HL-60 (cell line): ENCODE measurements around the gene FAF1.
"Not testable (repeated sequence)": the region's sequence is repeated elsewhere in the genome, so short reads cannot be mapped to it uniquely, and the experiment has no call there.

Experiments used
- DNase-seq, 2 experiments: peaks; one replicate each; pipeline ENCODE4 v3.0.0-alpha.2; 2010 to 2020; ENCODE audit warnings: low read depth in 1 of 2, low spot score in 1 of 2
- H3K27ac ChIP-seq: fragments of 250-450 bp; sonication (Bioruptor Pico); replicated peaks from 2 replicates; pipeline ENCODE4 v1.5.1; 2020; ENCODE audit warnings: mild to moderate bottlenecking, moderate library complexity
- H3K27me3 ChIP-seq: fragments of 250-450 bp; sonication (Bioruptor Pico); 2 replicates; pipeline ENCODE4 v1.5.1; 2021; ENCODE audit warnings: mild to moderate bottlenecking, moderate library complexity; ENCODE audit not compliant: insufficient read depth, poor library complexity, severe bottlenecking
- H3K4me3 ChIP-seq: replicated peaks from 2 replicates; pipeline ENCODE4 v1.5.1; 2011; ENCODE audit warnings: mild to moderate bottlenecking, control low read depth, low read length; ENCODE audit not compliant: insufficient read depth
- GABPA ChIP-seq: IDR thresholded peaks from 2 replicates; pipeline ENCODE4 v1.6.1; 2012; ENCODE audit warnings: low read depth
- POLR2AphosphoS5 ChIP-seq: IDR thresholded peaks from 2 replicates; pipeline ENCODE4 v1.6.1; 2012; ENCODE audit warnings: low read depth
- SPI1 ChIP-seq: IDR thresholded peaks from 2 replicates; pipeline ENCODE4 v1.6.1; 2012; ENCODE audit warnings: low read depth, mild to moderate bottlenecking, borderline replicate concordance
- TF ChIP-seq, protein P1 (sequence below): IDR thresholded peaks from 2 replicates; pipeline ENCODE4 v1.6.1; 2012; ENCODE audit warnings: low read depth; ENCODE audit not compliant: insufficient replicate concordance
- TF ChIP-seq, protein P2 (sequence below): IDR thresholded peaks from one replicate; pipeline ENCODE4 v1.5.1; 2011; ENCODE audit warnings: low read length, control low read depth, inconsistent platforms; ENCODE audit not compliant: insufficient read depth

FAF1 gene

DNA sequence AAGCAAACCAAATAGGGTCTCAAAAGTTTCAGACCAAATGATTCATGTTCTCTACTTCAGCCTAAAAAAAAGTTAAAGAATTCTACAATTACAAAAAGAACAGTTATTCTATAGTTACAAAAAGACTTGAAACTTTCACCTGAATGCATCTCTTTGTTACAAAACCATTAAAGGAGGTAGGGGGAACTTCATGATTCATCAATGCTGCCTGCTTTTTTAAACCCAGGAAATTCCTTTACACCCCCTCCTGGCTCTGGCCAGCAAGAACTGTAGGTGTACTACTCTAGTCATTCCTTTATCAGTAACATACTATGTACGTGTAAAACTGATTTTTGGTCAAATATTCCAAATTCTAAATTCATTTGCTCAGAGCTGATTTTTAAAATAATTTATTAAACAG is 5.0 kb downstream of the FAF1 start:
- no peaks in the 10 kb centered on the region for H3K27me3 ChIP-seq
- TF ChIP-seq GABPA = no peak
- H3K27ac ChIP-seq = no peak overlapping the region
- H3K4me3 ChIP-seq = no peak overlapping the region
- no peak for DNase-seq

DNA sequence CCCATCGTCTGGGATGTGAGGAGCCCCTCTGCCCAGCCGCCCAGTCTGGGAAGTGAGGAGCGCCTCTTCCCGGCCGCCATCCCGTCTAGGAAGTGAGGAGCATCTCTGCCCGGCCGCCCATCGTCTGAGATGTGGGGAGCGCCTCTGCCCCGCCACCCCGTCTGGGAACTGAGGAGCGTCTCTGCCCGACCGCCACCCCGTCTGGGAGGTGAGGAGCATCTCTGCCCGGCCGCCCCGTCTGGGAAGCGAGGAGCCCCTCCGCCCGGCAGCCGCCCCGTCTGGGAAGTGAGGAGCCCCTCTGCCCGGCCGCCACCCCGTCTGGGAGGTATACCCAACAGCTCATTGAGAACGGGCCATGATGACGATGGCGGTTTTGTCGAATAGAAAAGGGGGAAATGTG is 7.5 kb downstream of the FAF1 start:
- H3K4me3 ChIP-seq, H3K27me3 ChIP-seq, H3K27ac ChIP-seq, DNase-seq: not testable (repeated sequence)

DNA sequence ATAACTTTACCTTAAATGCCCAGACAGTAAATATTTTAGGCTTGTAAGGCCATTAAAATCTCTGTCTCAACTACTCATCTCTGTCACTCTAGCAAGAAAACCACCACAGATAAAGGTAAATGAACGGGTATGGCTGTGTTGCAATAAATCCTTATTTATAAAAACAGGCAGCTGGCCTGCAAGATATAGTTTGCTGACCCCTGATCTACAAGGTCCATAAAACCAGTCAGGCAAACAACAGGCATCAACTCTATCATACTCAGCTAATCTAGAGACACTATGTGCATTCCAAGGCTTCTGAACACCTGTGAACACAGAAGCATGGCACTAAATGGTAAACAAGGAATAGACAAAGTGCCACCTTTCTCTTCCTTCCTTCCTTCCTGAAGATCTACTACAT is 9.7 kb downstream of the FAF1 start:
- Histone ChIP-seq H3K27ac (no peak overlapping the region), H3K4me3 (no peak overlapping the region), H3K27me3 (no peaks in the 10 kb centered on the region)
- no peak for DNase-seq
- TF ChIP-seq, protein P1, sequence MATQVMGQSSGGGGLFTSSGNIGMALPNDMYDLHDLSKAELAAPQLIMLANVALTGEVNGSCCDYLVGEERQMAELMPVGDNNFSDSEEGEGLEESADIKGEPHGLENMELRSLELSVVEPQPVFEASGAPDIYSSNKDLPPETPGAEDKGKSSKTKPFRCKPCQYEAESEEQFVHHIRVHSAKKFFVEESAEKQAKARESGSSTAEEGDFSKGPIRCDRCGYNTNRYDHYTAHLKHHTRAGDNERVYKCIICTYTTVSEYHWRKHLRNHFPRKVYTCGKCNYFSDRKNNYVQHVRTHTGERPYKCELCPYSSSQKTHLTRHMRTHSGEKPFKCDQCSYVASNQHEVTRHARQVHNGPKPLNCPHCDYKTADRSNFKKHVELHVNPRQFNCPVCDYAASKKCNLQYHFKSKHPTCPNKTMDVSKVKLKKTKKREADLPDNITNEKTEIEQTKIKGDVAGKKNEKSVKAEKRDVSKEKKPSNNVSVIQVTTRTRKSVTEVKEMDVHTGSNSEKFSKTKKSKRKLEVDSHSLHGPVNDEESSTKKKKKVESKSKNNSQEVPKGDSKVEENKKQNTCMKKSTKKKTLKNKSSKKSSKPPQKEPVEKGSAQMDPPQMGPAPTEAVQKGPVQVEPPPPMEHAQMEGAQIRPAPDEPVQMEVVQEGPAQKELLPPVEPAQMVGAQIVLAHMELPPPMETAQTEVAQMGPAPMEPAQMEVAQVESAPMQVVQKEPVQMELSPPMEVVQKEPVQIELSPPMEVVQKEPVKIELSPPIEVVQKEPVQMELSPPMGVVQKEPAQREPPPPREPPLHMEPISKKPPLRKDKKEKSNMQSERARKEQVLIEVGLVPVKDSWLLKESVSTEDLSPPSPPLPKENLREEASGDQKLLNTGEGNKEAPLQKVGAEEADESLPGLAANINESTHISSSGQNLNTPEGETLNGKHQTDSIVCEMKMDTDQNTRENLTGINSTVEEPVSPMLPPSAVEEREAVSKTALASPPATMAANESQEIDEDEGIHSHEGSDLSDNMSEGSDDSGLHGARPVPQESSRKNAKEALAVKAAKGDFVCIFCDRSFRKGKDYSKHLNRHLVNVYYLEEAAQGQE = no peak
- TF ChIP-seq POLR2AphosphoS5 = no peak
- TF ChIP-seq, protein P2, sequence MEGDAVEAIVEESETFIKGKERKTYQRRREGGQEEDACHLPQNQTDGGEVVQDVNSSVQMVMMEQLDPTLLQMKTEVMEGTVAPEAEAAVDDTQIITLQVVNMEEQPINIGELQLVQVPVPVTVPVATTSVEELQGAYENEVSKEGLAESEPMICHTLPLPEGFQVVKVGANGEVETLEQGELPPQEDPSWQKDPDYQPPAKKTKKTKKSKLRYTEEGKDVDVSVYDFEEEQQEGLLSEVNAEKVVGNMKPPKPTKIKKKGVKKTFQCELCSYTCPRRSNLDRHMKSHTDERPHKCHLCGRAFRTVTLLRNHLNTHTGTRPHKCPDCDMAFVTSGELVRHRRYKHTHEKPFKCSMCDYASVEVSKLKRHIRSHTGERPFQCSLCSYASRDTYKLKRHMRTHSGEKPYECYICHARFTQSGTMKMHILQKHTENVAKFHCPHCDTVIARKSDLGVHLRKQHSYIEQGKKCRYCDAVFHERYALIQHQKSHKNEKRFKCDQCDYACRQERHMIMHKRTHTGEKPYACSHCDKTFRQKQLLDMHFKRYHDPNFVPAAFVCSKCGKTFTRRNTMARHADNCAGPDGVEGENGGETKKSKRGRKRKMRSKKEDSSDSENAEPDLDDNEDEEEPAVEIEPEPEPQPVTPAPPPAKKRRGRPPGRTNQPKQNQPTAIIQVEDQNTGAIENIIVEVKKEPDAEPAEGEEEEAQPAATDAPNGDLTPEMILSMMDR = no peak
- TF ChIP-seq SPI1 = no peak
- TF ChIP-seq GABPA = no peak

DNA sequence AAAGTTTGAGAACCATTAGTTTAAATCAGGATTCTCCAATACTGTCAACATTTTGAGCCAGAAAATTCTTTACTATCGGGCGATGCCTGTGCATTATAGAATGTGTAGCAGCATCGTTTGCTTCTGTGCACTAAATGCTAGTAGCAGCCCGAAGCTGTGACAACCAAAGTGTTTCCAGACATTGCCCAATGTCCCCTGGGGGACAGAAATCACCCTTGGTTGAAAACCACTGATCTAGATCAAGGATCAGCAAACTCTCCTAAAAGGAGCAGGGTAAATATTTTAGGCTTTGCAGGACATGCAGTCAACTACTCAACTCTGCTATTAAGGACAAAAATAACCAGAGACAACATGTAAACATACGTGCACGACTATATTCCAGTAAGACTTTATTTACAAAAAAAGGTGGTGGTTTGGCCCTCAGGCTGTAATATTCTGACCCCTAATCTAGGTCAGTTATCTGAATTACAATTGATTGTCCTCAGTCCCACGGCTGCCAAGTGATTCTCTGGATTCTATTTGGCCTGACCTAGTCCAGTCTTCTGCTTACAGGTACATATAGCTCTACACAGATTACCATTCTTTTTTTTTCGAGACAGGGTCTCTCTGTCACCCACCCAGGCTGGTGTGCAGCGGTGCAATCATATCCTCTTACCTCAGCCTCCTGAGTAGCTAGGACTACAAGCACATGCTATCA is 10.6 kb downstream of the FAF1 start:
- H3K27ac ChIP-seq = no peak overlapping the region
- DNase-seq = no peak
- no peak overlapping the region for H3K4me3 ChIP-seq
- TF ChIP-seq POLR2AphosphoS5 = no peak
- TF ChIP-seq, protein P2 = no peak
- TF ChIP-seq SPI1 = no peak
- TF ChIP-seq, protein P1 = no peak
- TF ChIP-seq GABPA = no peak
- H3K27me3 ChIP-seq = no peaks in the 10 kb centered on the region

GRCh38 chr1:50942334-50942733 is 17.7 kb downstream of the FAF1 start:
- no peak for DNase-seq
- no peak overlapping the region for H3K27ac ChIP-seq
- no peak overlapping the region for H3K4me3 ChIP-seq
- H3K27me3 ChIP-seq = no peaks in the 10 kb centered on the region
- TF ChIP-seq SPI1 = no peak
- TF ChIP-seq GABPA = no peak
- TF ChIP-seq, protein P2 = no peak
- TF ChIP-seq POLR2AphosphoS5 = no peak
- TF ChIP-seq, protein P1 = no peak
